OCI-M1 (cell line): ENCODE data around the gene TMED7.

Source experiments
- DNase-seq: peaks from one replicate; lab custom pipeline; 2025; lab: John Stamatoyannopoulos, UW

TMED7 gene

DNA sequence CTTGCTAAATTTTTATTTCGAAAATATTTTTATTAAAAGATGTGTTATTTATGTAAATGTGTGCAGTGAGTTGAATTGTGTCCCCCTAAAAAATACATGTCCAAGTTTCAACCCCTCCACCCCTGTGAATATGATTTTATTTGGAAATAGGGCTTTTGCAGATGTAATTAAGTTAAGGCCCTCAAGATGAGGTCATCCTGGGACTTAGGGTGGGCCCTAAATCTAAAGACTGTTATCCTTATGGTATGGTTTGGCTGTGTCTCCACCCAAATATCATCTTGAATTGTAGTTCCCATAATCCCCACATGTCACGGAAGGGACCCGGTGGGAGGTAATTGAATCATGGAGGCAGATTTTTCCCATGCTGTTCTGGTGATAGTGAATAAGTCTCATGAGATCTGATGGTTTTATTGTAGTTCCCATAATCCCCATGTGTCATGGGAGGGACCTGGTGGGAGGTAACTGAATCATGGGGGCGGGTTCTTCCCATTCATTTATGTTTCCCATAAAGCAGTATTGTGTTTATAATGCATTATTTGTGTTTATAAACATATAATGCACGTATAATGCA lies 1.5 kb upstream of the TMED7 start:
- DNase-seq = no peak

DNA sequence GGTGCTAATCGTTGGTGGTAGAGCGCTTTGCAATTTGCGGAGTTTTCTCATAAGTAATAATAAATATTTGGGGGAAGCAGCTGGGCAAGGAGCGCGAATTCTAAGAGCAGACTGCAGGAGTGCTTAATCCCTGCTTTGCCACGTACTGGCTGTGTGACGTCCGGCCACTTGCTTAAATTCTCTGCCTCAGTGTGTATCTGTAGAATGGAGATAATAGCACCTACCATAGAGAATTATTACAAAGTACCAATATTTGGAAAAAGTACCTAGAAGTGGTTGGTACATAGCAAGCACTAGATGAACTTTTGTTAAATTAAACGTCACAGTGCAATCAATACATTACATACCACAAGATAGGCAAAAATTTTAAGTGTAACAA lies 598 bp upstream of the TMED7 start:
- peak; percentile 56 for DNase-seq

DNA sequence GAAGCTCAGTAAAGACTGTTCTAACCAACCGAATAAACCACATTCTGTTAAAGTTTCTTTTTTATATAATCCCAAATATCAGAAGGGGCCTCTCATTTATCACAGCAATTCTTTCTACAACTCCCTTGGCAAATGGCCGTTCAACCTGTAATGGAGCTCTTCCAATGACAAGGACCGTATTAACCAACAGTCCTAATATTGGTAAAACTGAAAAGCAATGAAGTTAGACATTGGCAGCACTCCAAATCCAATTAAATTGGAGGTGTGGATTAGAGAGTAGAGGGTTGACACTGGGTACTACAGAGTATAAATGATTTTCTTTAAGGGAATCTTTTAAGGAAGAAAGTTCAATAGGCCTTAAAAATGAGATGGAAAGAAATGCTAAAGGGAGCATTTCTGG lies 842 bp downstream of the TMED7 start:
- DNase-seq = no peak

DNA sequence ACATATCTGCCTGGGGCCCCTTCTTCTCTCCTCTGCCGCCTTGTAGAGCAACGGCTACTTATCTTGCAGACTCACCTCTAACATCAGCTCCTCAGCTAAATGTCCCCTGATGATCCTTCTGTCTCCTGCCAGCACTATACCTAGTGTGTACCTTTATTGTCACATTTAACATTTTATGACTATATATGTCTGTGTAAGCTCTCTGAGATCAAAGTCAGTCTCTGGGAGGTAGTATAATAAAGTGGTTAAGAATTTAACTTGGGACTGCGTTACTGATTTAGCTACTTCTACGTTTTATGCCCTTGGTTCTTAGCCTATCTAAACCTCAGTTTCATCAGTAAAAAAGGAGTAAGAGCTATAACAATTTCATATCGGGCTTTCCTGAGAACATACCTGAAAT lies 2.2 kb downstream of the TMED7 start:
- DNase-seq = no peak

DNA sequence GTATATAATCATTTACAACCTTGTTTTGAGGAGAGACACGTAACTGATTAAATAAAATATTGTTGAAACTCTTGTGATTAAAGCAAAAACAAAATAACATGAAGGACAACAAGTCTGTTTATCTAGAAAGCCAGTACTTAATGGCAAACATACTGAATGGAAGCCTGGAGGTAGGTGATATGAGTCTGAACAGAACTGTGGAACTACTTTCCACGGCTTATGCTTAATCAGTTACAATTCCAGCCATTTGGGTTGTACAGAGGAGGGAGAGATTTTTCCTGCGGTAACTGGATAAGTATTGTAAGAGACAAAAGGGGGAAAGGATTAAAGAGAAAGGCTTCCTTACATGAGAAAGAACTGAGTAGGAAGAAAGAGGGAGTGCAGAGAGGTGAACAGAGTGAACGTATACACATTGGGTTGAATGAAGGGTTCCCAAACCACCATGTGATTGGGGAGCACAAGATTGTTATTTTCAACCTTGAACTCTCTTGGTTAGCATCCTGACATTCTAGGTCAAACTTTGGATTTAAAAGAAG lies 4.4 kb downstream of the TMED7 start:
- DNase-seq = no peak

DNA sequence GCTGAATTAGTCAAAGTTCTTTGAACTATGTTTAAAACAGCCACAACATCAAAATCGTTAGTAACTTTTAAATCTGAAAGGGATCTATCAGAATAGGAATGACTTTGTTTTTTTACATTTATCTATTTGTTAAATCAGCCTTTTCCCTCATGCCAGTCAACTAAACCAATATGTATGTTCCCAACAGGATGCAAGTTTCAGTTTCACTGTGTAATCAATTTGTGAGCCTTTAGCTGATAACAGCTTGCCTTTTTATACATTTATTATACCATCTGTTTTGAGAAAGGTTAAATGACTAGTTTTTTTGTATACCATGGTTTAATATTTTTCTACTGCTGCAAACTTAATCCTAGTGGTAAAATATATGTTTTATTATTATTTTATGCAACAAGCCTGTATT lies 8.9 kb downstream of the TMED7 start:
- no peak for DNase-seq

DNA sequence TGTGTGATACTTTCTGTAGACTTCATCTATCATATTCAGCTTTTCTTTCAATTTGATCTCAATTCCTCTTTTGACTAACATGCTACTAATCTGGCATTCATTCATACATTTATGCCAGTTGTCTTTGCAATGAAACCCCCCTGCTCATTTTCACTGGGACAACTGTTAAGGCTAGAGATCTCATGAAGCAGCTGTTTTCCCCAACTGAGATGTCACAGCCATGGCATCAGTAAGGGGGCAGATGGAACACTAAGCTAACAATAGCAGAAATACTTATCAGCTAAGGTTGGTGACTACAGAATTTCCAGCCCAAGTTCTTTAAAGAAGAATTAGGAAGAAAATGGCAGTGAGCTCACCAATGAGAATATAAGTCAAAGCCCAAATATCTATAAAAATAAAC lies 9.4 kb downstream of the TMED7 start:
- no peak for DNase-seq

DNA sequence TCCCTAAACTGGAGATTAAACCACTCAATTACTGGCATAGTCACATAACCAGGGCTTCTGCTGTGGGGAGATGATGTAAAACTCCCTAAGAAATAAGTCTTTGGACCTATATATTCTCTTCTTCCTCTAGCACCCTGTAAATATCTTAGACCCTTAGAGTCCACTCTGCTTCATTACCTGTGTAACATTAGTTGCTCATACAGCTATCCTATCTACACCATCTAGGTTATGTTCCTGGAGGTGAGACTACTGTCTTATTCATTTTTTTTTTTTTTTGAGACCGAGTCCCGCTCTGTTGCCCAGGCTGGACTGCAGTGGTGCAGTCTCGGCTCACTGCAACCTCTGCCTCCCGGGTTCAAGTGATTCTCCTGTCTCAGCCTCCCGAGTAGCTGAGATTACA lies 14.0 kb downstream of the TMED7 start:
- no peak for DNase-seq

DNA sequence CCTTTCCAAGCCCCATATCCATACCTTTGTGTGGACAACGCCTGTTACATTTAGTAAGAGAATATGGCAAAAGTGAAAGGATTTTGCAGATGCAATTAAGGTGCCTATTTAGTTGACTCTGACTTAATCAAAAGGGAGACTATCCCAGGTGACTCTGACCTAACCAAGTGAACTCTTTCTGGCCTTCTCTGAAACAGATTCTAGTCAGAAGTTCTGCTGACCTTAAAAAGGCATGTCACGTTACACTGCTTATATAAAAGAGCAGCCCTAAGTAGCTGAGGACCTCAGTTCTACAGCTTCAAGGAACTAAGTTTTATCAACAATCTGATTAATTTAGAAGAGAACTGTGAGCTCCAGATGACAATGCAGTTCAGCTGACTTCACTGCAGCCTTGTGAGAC lies 17.9 kb downstream of the TMED7 start:
- peak; percentile 19 for DNase-seq

DNA sequence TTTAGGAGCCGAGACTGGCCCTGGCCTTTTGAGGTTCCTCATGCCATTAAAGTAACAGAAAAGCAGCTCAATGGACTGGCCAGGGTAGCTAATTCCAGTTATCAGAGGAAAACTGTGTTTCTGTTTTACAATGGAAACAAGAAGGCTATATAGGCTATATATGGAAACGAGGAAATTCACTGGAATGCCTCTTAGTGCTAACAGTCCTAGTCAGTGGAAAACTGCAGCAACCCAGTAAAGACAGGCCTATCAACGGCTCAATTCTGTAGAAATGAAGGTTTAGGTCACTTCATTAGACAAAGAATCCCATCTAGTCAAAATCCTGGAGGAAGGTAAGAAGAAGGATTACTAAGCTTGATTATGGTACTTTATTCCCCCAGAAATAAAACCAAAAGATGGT lies 20.4 kb downstream of the TMED7 start:
- DNase-seq = no peak

DNA sequence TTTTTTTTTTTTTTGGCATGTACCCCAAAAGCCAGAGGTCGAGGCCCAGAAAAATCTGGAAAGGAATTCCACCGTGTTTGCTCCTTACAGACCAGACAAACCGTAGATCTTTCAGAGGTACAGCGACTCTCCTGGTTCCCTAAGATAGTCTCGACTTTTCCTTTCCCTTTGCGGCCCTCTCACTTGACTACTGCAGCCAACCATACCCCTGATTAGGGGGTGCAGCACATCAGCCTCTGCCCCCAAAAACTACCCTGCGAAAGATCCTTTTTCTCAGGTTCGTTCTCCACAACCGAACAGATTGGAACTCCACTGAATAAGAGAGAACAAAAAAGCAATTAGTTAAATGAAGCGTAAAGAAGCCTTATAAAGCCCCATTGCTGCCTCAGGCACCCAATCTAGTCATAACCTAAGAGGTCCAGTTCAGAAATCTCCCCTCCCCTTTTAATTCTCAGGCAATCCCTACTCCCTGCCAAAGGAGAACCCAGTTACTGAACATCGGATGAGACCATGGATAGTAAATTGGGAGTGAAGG lies 23.2 kb downstream of the TMED7 start:
- no peak for DNase-seq

DNA sequence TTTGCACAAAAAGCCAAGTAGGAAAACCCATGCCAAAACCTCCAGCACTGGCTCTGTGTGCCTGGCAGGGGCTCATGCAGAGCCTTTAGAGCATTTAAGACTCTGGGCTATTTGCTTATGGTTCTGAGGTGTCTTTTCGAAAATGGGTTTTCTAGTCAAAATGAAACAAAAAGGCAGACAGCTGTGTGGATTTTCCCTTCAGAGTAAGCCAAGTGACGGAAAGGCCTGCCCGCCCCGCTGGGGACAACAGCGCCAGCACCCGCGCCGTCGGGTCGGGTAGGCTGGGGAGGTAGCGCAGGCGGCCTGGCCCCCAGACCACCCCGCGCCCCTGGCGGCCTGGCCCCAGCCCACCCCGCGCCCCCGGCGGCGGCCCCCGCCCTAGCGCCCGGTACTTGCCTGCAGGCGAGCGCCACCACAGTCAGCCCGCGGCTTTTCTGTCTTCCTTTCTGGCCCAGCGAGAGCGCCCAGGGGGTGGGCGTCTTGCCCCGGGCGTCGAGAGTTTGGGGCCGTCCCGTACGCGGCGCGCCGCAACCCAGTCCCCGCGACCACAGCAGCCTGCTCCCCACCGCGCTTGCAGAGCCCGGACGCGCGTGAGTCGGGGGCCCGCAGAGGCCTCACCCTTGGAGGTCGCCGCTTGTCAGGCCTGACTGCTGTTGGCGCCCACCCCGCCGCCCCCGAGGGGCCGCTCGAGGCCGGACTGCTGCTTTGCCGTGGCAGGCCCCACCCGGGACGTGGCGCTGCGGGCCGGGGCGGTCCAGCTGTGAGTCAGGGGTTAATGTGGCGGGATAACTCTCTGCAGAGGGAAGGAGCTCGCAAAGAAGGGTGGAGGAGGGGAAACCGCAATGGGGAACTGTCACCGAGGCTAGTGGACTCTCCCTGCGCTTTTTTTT lies 23.9 kb downstream of the TMED7 start, which contains the start of gene TICAM2:
TSS of gene TICAM2 (minus strand) at position 779 of the 890 bp plus-strand sequence. CDS start 21,223 bp downstream, outside the sequence.
- DNase-seq = peak; percentile 53

DNA sequence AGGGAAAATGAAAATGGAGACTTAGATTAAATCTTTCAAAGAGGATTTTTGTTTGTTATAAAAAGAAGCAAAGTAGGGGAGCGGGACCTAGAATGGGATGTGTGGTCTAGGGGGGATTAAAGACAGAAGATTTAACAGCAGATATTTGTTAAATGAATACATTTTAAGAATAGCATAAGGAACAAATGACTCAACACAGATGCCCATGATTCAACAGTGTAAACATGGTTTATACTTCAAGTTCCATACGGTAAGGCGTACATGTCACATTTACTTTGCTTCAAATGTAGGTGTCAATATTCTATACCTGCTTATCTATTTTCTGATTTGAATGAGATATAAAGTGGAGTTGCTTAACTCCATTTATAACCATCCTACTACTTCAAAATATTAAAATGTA lies 25.1 kb downstream of the TMED7 start:
- DNase-seq = no peak

DNA sequence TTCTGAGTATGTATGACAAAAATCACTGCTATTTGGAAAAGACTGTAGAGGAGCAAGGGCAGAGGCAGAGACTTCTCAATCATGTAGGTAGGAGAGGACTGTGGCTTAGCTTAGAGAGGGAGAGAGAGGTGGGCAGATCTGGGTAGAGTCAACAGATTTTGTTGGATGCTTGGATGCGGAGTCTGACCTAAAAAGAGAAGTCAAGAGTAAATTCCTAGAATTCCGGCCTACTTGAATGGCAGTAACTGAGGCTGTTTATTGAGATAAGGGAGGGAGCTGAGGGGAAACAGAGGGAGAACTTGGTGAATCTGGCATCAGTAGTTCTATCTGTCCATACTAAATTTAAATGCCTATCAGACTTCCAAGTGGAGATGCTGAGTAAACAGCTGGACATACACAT lies 25.9 kb downstream of the TMED7 start:
- DNase-seq = no peak

DNA sequence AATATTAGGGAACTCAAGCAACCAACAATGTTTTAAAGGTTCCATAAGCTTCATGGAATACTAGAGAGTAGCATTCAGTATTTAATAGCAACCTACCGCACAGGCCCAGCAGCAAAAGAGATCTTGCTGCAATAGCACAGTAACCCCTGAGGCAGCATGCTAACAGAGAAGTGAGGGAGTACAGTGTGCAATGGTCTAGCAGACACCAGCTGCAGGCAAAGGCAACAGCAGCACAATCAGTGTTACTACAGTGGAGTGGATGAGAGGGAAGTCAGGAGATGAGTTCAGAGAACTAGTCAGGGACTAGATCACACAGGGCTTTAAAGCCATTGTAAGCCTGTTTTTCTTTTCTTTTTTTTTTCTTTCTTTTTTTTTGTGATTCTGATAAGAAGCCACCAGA lies 26.3 kb downstream of the TMED7 start:
- no peak for DNase-seq

DNA sequence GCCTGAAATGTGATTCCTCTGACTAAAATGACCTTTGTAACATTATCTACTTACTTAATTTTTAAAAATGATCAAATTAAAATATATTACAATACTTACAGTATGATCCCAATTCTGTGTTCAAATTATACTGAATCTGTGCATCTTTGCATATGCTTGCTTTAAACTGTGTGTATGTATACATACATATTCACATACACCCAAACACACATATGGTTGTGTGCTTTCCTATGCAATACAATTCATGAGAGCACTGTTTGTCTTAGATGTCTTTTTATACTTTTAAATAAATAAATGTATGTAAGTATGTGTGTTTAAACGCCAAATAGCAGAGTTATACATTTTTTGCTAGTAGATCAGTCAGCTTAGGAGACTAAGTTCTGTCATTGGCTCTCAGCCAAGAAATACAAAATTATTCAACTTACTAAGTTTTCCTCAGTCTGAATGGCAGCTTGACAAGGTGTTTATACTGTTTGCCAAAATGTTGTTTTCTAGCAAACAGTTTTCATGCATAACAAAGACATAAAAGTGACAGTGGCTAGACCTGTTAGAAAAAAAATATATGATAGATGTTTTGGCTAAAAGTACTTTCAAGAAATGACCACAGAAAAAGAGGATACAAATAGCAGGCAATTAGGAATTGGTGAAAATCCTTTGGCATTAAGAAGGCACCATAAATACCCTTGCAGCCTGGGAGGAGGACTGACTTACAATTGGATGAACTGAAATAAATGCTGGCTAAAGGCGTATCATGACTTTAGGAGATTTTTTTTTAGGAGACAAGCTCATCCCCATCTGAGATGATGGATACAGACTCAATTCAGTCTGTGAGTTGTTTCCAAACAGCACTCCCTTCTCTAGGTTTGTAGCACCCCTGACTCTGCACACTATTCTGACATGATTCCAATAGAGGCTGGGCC lies 31.4 kb downstream of the TMED7 start:
- DNase-seq = no peak

DNA sequence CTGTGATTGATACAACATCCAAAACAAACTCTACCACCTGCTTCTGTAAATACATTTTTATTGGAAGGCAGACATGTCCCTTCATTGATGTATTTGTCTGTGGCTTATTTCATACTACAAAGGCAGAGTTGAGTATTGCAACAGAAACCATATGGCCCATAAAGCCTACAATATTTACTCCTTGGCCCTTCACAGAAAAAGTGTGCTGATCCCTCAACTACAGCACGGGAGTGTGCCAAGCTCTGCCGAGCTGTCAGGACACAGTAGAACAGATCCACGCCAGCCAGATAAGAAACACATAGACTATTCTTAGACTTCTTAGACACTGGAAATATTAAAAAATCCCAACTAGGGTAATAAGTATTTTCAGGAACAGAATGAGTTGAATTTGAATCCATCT lies 36.8 kb downstream of the TMED7 start:
- no peak for DNase-seq

DNA sequence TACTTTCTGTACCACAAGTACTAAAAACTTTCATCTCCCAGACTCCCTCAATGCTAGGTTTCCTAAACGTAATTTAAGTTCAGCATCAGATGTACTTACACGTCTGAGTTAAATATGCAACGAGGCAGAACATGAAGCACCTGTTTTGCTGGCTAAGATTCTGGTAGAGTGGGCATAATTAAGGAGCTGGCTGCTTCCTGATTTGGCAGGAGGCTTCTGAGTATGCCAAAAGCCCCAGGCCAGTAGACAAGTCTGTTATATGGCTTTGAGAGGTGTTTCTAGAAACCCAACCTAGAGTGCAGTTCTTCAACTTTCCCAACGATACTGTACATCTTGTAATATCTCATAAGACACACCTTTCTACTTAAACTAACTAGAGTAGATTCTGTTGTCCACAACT lies 37.2 kb downstream of the TMED7 start:
- no peak for DNase-seq

DNA sequence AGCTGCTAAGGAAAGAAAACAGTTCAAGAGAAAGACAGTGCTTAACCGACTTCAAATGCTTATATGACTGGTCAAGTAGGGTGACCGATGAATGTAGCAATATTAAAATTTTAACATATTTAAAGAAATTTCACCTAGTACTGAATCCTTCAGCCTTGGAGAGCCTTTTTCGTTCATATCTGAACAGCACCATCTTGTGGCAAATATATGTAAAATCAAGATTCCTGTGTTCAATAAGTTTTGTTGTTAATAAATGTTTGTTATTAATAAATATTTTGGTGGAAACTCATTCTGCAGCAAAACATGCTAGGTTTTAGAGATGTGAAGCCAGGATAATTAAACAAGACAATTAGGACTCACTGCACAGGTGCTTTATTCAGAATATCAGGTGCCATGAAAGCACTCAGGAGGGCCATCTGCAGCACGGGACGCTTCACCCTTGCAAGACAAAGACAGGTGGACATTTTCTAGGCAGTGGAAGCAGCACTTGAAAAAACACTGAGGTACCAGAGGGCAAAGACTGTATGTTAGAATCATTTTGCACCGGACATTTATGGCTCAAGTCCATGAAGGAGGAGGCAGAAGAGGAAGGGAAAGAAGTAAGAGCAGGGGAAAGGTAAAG lies 39.2 kb downstream of the TMED7 start:
- DNase-seq = peak; percentile 2

DNA sequence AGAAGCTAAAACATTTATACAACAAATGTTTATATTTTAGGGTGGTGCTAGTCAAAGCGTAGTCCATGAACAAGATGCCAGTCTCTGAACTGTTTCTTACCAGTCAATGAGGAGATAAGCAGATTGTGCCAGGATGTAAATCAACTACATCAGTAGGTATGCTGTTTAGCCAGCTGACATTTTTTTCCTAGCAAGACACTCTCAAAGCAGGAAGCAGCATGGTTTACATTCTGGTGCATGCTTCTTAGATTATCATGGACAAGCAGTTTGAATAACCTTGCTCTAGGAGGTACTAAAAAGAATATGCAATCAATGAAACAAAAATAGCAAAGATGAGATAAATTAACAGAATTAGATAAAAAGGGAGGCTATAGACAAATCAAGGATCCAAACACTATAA lies 40.6 kb downstream of the TMED7 start:
- no peak for DNase-seq

DNA sequence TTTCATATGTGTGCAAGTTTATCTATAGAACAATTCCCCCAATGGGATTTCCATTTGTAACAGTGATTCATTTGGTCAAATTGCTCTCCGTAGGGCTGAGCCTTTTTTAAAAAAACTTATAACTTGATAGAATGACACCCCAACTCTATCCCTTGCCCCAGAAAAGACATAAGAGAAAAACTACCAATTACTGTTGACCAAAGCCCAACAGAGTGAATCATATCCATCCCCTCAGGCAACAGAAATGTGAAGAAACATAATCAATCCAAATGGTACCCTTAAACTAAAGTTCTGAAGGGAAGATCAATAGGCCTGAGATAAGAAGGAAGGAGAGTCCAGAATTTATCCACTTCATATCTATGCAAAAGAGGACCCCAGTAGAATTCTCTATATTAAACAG lies 41.3 kb downstream of the TMED7 start:
- no peak for DNase-seq

DNA sequence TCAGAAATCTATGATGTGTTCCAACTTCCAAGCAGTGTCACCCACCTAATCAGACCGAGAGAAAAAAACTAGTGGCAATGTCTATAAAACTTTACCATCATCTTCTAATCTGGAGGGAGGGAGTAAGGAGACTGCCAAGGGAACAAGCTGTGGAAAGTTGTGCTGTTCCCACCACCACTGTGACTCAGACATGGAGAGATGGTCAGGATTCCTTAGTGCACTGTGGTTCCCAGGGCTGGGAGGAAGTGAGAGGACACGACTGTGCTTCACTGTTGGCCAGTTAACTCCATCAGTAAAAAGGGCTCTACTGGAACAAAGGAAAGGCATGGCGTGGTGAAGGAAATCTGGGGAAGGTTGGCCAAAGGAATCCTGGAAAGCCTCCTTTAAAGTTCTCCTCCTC lies 42.4 kb downstream of the TMED7 start:
- no peak for DNase-seq
